Psoas muscle (tissue), 8 donors: ENCODE data around the gene KLHL35. TPM values are rescaled to one million over a fixed set of nuclear protein-coding genes. Genes with fewer than 3 reads are reported as not detected.

Source experiments
- ATAC-seq, 4 donors: fragments of 200-7000 bp; cut with Tn5 transposase; one replicate each; pipeline ENCODE4 v1.9.1; 2020; ENCODE audit warnings: moderate library complexity in 3 of 4, mild to moderate bottlenecking in 2 of 4
- DNase-seq, 2 donors: peaks; one replicate each; pipeline ENCODE4 v3.0.0-alpha.2; 2020
- H3K27ac ChIP-seq: fragments of 200-600 bp; one replicate; pipeline ENCODE4 v1.8.0; 2022
- H3K27me3 ChIP-seq, 3 donors: fragments of 200-600 bp in 1 of 3; one replicate each; pipeline versions ENCODE4 v1.6.1 to v1.8.0; 2013 to 2022; ENCODE audit warnings: low read length in 2 of 3, mild to moderate bottlenecking in 2 of 3, moderate library complexity in 1 of 3; ENCODE audit not compliant: insufficient read depth in 3 of 3
- H3K36me3 ChIP-seq, 2 donors: fragments of 200-600 bp in 1 of 2; one replicate each; pipeline versions ENCODE4 v1.6.1 to v1.8.0; 2013 to 2022; ENCODE audit warnings: low read depth in 1 of 2, mild to moderate bottlenecking in 1 of 2, moderate library complexity in 1 of 2; ENCODE audit not compliant: insufficient read depth in 1 of 2
- H3K4me1 ChIP-seq: fragments of 200-600 bp; one replicate; pipeline ENCODE4 v1.8.0; 2022
- H3K4me3 ChIP-seq: fragments of 200-600 bp; one replicate; pipeline ENCODE4 v1.8.0; 2022; ENCODE audit warnings: mild to moderate bottlenecking
- H3K9me3 ChIP-seq: fragments of 200-600 bp; one replicate; pipeline ENCODE4 v1.8.0; 2022
- CTCF ChIP-seq: fragments of 200-600 bp; IDR thresholded peaks from one replicate; pipeline ENCODE4 v1.8.0; 2022; ENCODE audit warnings: antibody characterized with exemption
- WGBS, 3 donors: extraction: QIAGEN DNeasy Blood & Tissue Kit; methylation state at CpG; one replicate each; pipeline versions ENCODE4 v1.1.6 to v1.1.7; 2013; 5-methylcytosine and 5-hydroxymethylcytosine counted together
- intact Hi-C, 2 donors: fragments of 100-400 bp; cut with DNase I; formaldehyde crosslinking; loops; one replicate each; pipeline versions ENCODE4 v1.11.0 to v1.14.2; 2022
- polyA plus RNA-seq, 3 donors: library from polyadenylated mRNA; stranded (reverse); fragments of 200-250 nt; gene quantifications; one replicate each; pipeline ENCODE4 v1.2.3, GENCODE V29; 2013
- total RNA-seq, 4 donors: library from RNA; stranded (reverse); fragmentation: NEBNext Ultra II Directional in 2 of 4; extraction: Animal tissue kit (Norgen Biotek cat#: 25700) in 2 of 4; gene quantifications; one replicate each; pipeline versions ENCODE4 v1.2.1 to v1.2.4, GENCODE V29; 2021 to 2023
- donor health status: healthy with polysubstance abuse.
- donor health status: DM: no; HTN: no; CAD: no; lungs with moderate emphysema.
- donor health status: Bipolar disorder and iron deficiency.
- donor health status: healthy.
- donor health status: DM: yes; HTN: yes; CAD: no.
- donor health status: DM: no; HTN: no; CAD: no.
- donor health status: DM: no; HTN: no; CAD: no.
- donor health status: DM: yes; HTN: yes; CAD: no.

KLHL35 gene
- total and polyA plus RNA-seq, 7 donors, result 0.34 to 4.1 (median 0.56) TPM

DNA sequence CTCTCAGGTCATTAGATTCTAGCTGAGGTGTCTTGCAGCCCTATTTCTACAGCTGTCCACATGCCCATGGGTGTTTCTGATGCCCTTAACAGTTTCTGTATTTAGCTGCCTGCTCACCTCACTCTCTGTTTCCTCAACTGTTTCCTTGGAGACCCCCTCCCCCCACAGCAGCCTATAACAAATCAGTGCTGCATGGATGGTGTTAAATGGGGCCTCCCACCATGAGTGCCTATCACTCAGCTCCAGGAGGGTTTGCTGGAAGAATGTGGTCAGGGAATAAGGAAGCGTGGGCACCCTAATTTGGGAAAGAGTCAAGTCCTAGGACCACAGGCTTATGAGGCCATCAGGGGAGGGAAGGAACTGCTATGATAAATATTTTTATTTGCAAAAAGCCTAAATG, 8.6 kb downstream of the KLHL35 start:
- no peak for DNase-seq

DNA sequence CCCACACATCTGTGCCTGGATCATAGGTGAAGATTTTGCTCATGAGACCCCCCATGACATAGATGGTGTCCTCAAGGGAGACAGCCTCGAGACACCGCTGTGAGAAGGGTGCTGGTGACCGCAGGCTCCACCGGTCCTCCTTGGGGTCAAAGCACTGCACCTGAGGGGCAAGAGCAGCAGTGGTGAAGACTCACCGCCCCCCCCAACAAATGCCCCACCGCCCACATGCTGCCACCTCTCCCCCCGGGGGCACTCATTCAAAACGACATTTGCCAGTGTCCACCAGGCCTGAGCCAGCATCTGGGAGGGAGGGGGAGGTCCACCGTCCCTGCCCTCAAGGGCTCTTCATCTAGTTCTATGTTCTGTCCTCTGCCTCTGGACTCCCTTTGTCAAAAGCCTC, 9.3 kb downstream of the KLHL35 start:
- peak in 1 of 2 donors; percentile 30 for DNase-seq
- Histone ChIP-seq H3K27ac (no peak overlapping the region), H3K9me3 (no peaks in the 10 kb centered on the region), H3K27me3 (peaks cover 0 to 4% (median 0%) of the 10 kb centered on the region in 3 donors), H3K4me1 (no peaks in the 10 kb centered on the region), H3K4me3 (no peak overlapping the region), H3K36me3 (peaks cover 3 to 13% of the 10 kb centered on the region in 2 donors)
- no peak for TF ChIP-seq CTCF
- 75 to 94% (median 76%) methylated on average over 6 to 9 of the region's 9 CpGs for WGBS, 3 donors
- intact Hi-C loops, result no loop called here
- no peak for ATAC-seq

More for the DNA sequence above, 8.6 kb downstream of the KLHL35 start:
- 95 to 100% (median 100%) methylated on average over 1 of the region's 1 CpG for WGBS, 3 donors
- no peaks in the 10 kb centered on the region for H3K9me3 ChIP-seq
- no peak for ATAC-seq
- H3K4me3 ChIP-seq, result no peak overlapping the region
- no peaks in the 10 kb centered on the region for H3K4me1 ChIP-seq
- intact Hi-C loops, result no loop called here
- no peak for TF ChIP-seq CTCF
- H3K27me3 ChIP-seq, result peaks cover 0 to 10% (median 3%) of the 10 kb centered on the region in 3 donors
- no peak overlapping the region for H3K27ac ChIP-seq
- peaks cover 3 to 13% of the 10 kb centered on the region in 2 donors for H3K36me3 ChIP-seq

- intact Hi-C loops, result no loop called here
- Histone ChIP-seq H3K4me3 (no peak overlapping the region), H3K27me3 (no peaks in the 10 kb centered on the region), H3K4me1 (no peaks in the 10 kb centered on the region), H3K36me3 (peaks cover 3 to 13% of the 10 kb centered on the region in 2 donors), H3K27ac (no peak overlapping the region), H3K9me3 (no peaks in the 10 kb centered on the region)
- TF ChIP-seq CTCF, result no peak
- no peak for ATAC-seq
- 89 to 96% (median 90%) methylated on average over 15 of the region's 15 CpGs for WGBS, 3 donors
- DNase-seq, result peak in 1 of 2 donors; percentile 40
Observed at GRCh38 chr11:75422248-75423231, 10.5 kb downstream of the KLHL35 start.

GRCh38 chr11:75421902-75422247, 11.1 kb downstream of the KLHL35 start:
- H3K27ac ChIP-seq, result no peak overlapping the region
- TF ChIP-seq CTCF, result no peak
- intact Hi-C loops, result no loop called here

More at GRCh38 chr11:75421902-75422247, 11.1 kb downstream of the KLHL35 start:
- Histone ChIP-seq H3K9me3 (no peaks in the 10 kb centered on the region), H3K27me3 (no peaks in the 10 kb centered on the region), H3K4me1 (no peaks in the 10 kb centered on the region), H3K36me3 (peaks cover 3 to 13% of the 10 kb centered on the region in 2 donors), H3K4me3 (no peak overlapping the region)
- ATAC-seq (no peak), DNase-seq (no peak)
- WGBS, 3 donors, result 84 to 91% (median 90%) methylated on average over 2 of the region's 2 CpGs
